ENCODE results near the gene MTURN. TPM values are rescaled to one million over a fixed set of nuclear protein-coding genes. Genes with fewer than 3 reads are reported as not detected.
A peak's percentile ranks its signal among the peaks of the same experiment; 100 is the strongest.

MTURN gene
- total RNA-seq, 1 donor from 2014 or later: 17.7 TPM

GRCh38 chr7:30133736-30134610 lies 813 bp upstream of the MTURN start:
- DNase-seq (no peak), ATAC-seq (ENCODE audit: poor library complexity) (no peak)
- intact Hi-C loops (cut with DNase I): no loop called here

GRCh38 chr7:30135301-30136116 lies 723 bp downstream of the MTURN start:
- intact Hi-C loops (cut with DNase I): no loop called here
- ATAC-seq (ENCODE audit: poor library complexity) (peak; percentile 58), DNase-seq (peak; percentile 78)

GRCh38 chr7:30136117-30136731 lies 1.4 kb downstream of the MTURN start:
- no peak for ATAC-seq (ENCODE audit: poor library complexity)
- DNase-seq: no peak
- intact Hi-C loops (cut with DNase I): no loop called here

GRCh38 chr7:30136743-30137485 lies 2.1 kb downstream of the MTURN start:
- DNase-seq (no peak), ATAC-seq (ENCODE audit: poor library complexity) (no peak)
- intact Hi-C loops (cut with DNase I): no loop called here

- intact Hi-C loops (cut with DNase I): no loop called here
- DNase-seq (no peak), ATAC-seq (ENCODE audit: poor library complexity) (no peak)
Observed at GRCh38 chr7:30139836-30140384, 5.1 kb downstream of the MTURN start.

GRCh38 chr7:30140456-30140855 lies 5.7 kb downstream of the MTURN start:
- no peak for DNase-seq
- intact Hi-C loops (cut with DNase I): no loop called here
- no peak for ATAC-seq (ENCODE audit: poor library complexity)

GRCh38 chr7:30142710-30143109 lies 7.9 kb downstream of the MTURN start:
- peak; percentile 32 for ATAC-seq (ENCODE audit: poor library complexity)
- intact Hi-C loops (cut with DNase I): no loop called here
- DNase-seq: no peak

- intact Hi-C loops (cut with DNase I): no loop called here
- DNase-seq (no peak), ATAC-seq (ENCODE audit: poor library complexity) (no peak)
Observed at GRCh38 chr7:30143748-30144251, 9.0 kb downstream of the MTURN start.

GRCh38 chr7:30144657-30145306 lies 10.0 kb downstream of the MTURN start:
- DNase-seq (no peak), ATAC-seq (ENCODE audit: poor library complexity) (no peak)
- intact Hi-C loops (cut with DNase I): no loop called here

- DNase-seq: no peak
- no peak for ATAC-seq (ENCODE audit: poor library complexity)
- intact Hi-C loops (cut with DNase I): no loop called here
Observed at GRCh38 chr7:30145426-30145970, 10.7 kb downstream of the MTURN start.

GRCh38 chr7:30146127-30146612 lies 11.4 kb downstream of the MTURN start:
- intact Hi-C loops (cut with DNase I): no loop called here
- DNase-seq (no peak), ATAC-seq (ENCODE audit: poor library complexity) (peak; percentile 56)

- no peak for DNase-seq
- intact Hi-C loops (cut with DNase I): no loop called here
- no peak for ATAC-seq (ENCODE audit: poor library complexity)
Observed at GRCh38 chr7:30147223-30147622, 12.4 kb downstream of the MTURN start.

- no peak for DNase-seq
- ATAC-seq (ENCODE audit: poor library complexity): no peak
- intact Hi-C loops (cut with DNase I): no loop called here
Observed at GRCh38 chr7:30147785-30148184, 13.0 kb downstream of the MTURN start.

- ATAC-seq (ENCODE audit: poor library complexity) (no peak), DNase-seq (no peak)
- intact Hi-C loops (cut with DNase I): no loop called here
Observed at GRCh38 chr7:30148426-30148825, 13.6 kb downstream of the MTURN start.

- ATAC-seq (ENCODE audit: poor library complexity) (no peak), DNase-seq (no peak)
- intact Hi-C loops (cut with DNase I): no loop called here
Observed at GRCh38 chr7:30148951-30149459, 14.2 kb downstream of the MTURN start.

GRCh38 chr7:30149640-30150272 lies 15.0 kb downstream of the MTURN start:
- ATAC-seq (ENCODE audit: poor library complexity) (no peak), DNase-seq (no peak)
- intact Hi-C loops (cut with DNase I): no loop called here

- intact Hi-C loops (cut with DNase I): no loop called here
- ATAC-seq (ENCODE audit: poor library complexity): no peak
- DNase-seq: no peak
Observed at GRCh38 chr7:30150711-30151110, 15.9 kb downstream of the MTURN start.

Data from Right ventricle myocardium superior (tissue), 1 donor.